Ovary (tissue), 3 donors: ENCODE results near the gene CDH23.

Experiments used
- CTCF ChIP-seq, 3 donors: fragments of 450-650 bp in 2 of 3; fragments of 200-600 bp in 1 of 3; IDR thresholded peaks; one replicate each; pipeline versions ENCODE4 v1.5.1 to v1.8.0; 2016 to 2022; ENCODE audit warnings: antibody characterized with exemption in 3 of 3, mild to moderate bottlenecking in 1 of 3
- POLR2A ChIP-seq: fragments of 450-650 bp; IDR thresholded peaks from one replicate; pipeline ENCODE4 v1.6.1; 2017; ENCODE audit warnings: antibody characterized with exemption, mild to moderate bottlenecking, moderate library complexity
- donor health status: DM: no; HTN: no; CAD: no.

GRCh38 chr10:71394926-71395562, 1.7 kb upstream of the CDH23 start:
- TF ChIP-seq POLR2A: no peak
- TF ChIP-seq CTCF (IDR thresholded peaks at IDR 0.05): no peak
